ENCODE results near the gene BRWD1. TPM values are rescaled to one million over a fixed set of nuclear protein-coding genes. Genes with fewer than 3 reads are reported as not detected.

The BRWD1 gene
- polyA plus RNA-seq, 1 donor from 2014 or later = 246 TPM

GRCh38 chr21:39318091-39318959 lies 4.9 kb upstream of the BRWD1 start:
- no peaks in the 10 kb centered on the region for H3K27me3 ChIP-seq (ENCODE audit: insufficient read depth, low read depth, low read length)
- no peaks in the 10 kb centered on the region for H3K9me3 ChIP-seq (ENCODE audit: low read length)
- no peaks in the 10 kb centered on the region for H3F3A ChIP-seq (ENCODE audit: insufficient read depth, low read length, poor library complexity, severe bottlenecking)
- H3K9me2 ChIP-seq (ENCODE audit: insufficient read depth, low read length) = no peaks in the 10 kb centered on the region
- no peak overlapping the region for H3K4me3 ChIP-seq (ENCODE audit: low read length)
- no peak overlapping the region for H3K27ac ChIP-seq (ENCODE audit: low read length)
- no peaks in the 10 kb centered on the region for H4K20me1 ChIP-seq (ENCODE audit: insufficient read depth)
- H3K79me2 ChIP-seq (replicated peaks; ENCODE audit: insufficient read depth, low read length) = peaks cover 4% of the 10 kb centered on the region
- H3K9ac ChIP-seq (ENCODE audit: low read length) = no peak overlapping the region
- H3K36me3 ChIP-seq (ENCODE audit: insufficient read depth, low read length) = no peaks in the 10 kb centered on the region
- TF ChIP-seq SMC3 (conservative IDR thresholded peaks at IDR 0.05; ENCODE audit: poor library complexity) (no peak), POLR2AphosphoS5 (IDR thresholded peaks at IDR 0.05) (no peak)
- H2AFZ ChIP-seq (ENCODE audit: low read depth, low read length) = no peak overlapping the region
- H3K4me2 ChIP-seq (ENCODE audit: low read length) = no peak overlapping the region

- Histone ChIP-seq H2AFZ (ENCODE audit: low read depth, low read length) (no peak overlapping the region), H3K27me3 (ENCODE audit: insufficient read depth, low read depth, low read length) (no peaks in the 10 kb centered on the region), H4K20me1 (ENCODE audit: insufficient read depth) (no peaks in the 10 kb centered on the region), H3K79me2 (replicated peaks; ENCODE audit: insufficient read depth, low read length) (peaks cover 4% of the 10 kb centered on the region), H3K9me2 (ENCODE audit: insufficient read depth, low read length) (no peaks in the 10 kb centered on the region), H3K4me2 (ENCODE audit: low read length) (no peak overlapping the region), H3K27ac (ENCODE audit: low read length) (no peak overlapping the region), H3K9me3 (ENCODE audit: low read length) (no peaks in the 10 kb centered on the region), H3K4me3 (ENCODE audit: low read length) (no peak overlapping the region), H3K9ac (ENCODE audit: low read length) (no peak overlapping the region), H3F3A (ENCODE audit: insufficient read depth, low read length, poor library complexity, severe bottlenecking) (no peaks in the 10 kb centered on the region), H3K36me3 (ENCODE audit: insufficient read depth, low read length) (no peaks in the 10 kb centered on the region)
- no peak for TF ChIP-seq EZH2 (IDR thresholded peaks at IDR 0.05; ENCODE audit: borderline replicate concordance, insufficient read depth, low read length, poor library complexity, severe bottlenecking)
Observed at GRCh38 chr21:39317134-39318090, 4.0 kb upstream of the BRWD1 start.

- Histone ChIP-seq H3K27me3 (ENCODE audit: insufficient read depth, low read depth, low read length) (no peaks in the 10 kb centered on the region), H3K4me2 (ENCODE audit: low read length) (no peak overlapping the region), H3K36me3 (ENCODE audit: insufficient read depth, low read length) (no peaks in the 10 kb centered on the region), H3K9me2 (ENCODE audit: insufficient read depth, low read length) (no peaks in the 10 kb centered on the region), H3F3A (ENCODE audit: insufficient read depth, low read length, poor library complexity, severe bottlenecking) (no peaks in the 10 kb centered on the region), H4K20me1 (ENCODE audit: insufficient read depth) (no peaks in the 10 kb centered on the region), H3K9ac (ENCODE audit: low read length) (no peak overlapping the region), H3K79me2 (replicated peaks; ENCODE audit: insufficient read depth, low read length) (peaks cover 9% of the 10 kb centered on the region), H2AFZ (ENCODE audit: low read depth, low read length) (no peak overlapping the region), H3K9me3 (ENCODE audit: low read length) (no peaks in the 10 kb centered on the region), H3K4me3 (ENCODE audit: low read length) (no peak overlapping the region), H3K27ac (ENCODE audit: low read length) (no peak overlapping the region)
- TF ChIP-seq EP300 (conservative IDR thresholded peaks at IDR 0.05; ENCODE audit: poor library complexity, severe bottlenecking) = no peak
- TF ChIP-seq POLR2AphosphoS5 (IDR thresholded peaks at IDR 0.05) = no peak
- TF ChIP-seq TAF1 (IDR thresholded peaks at IDR 0.05; ENCODE audit: low read depth) = no peak
- no peak for TF ChIP-seq SMC3 (conservative IDR thresholded peaks at IDR 0.05; ENCODE audit: poor library complexity)
- no peak for TF ChIP-seq MXI1 (conservative IDR thresholded peaks at IDR 0.05; ENCODE audit: poor library complexity, severe bottlenecking)
- no peak for TF ChIP-seq RAD21 (conservative IDR thresholded peaks at IDR 0.05)
- no peak for TF ChIP-seq CTCF (IDR thresholded peaks at IDR 0.05; ENCODE audit: poor library complexity, severe bottlenecking)
- no peak for TF ChIP-seq EZH2 (IDR thresholded peaks at IDR 0.05; ENCODE audit: borderline replicate concordance, insufficient read depth, low read length, poor library complexity, severe bottlenecking)
- no peak for TF ChIP-seq REST (IDR thresholded peaks at IDR 0.05; ENCODE audit: borderline replicate concordance)
Observed at GRCh38 chr21:39316729-39317128, 3.3 kb upstream of the BRWD1 start.

Data from neural cell (in vitro differentiated cells).